ENCODE results near the gene KCNV2. TPM values are rescaled to one million over a fixed set of nuclear protein-coding genes. Genes with fewer than 3 reads are reported as not detected.
"Not testable (repeated sequence)": the region's sequence is repeated elsewhere in the genome, so short reads cannot be mapped to it uniquely, and the experiment has no call there.

Gene KCNV2
- not detected in 2 replicates for total RNA-seq

DNA sequence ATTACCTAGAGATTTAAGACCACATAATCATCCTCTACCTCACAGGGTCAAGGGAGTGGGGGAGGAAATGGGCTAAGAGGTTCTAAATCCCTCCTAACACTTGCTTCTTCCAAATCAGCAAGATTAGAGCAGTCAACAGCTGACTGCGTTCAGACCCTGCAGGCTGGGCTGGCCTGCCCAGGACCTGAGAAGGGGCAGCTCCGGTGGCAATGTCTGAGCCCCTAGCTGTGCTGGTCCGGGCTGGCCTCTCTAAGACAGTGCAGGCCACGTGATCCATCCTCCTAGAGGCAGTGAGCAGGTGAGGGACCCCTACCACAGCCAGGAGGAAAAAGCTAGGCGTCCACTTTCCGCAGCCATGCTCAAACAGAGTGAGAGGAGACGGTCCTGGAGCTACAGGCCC lies at the start of gene KCNV2:
TSS of gene KCNV2 (plus strand) at position 126 of the 400 bp plus-strand sequence. CDS start at position 356, 230 bp downstream.
- no peak for DNase-seq (ENCODE audit: low read depth in 2 of 2)

- no peak for DNase-seq (ENCODE audit: low read depth in 2 of 2)
These were observed 44.1 kb upstream of the KCNV2 start for GRCh38 chr9:2673161-2673560.

- DNase-seq (ENCODE audit: low read depth in 2 of 2): no peak
These were observed 43.0 kb upstream of the KCNV2 start for GRCh38 chr9:2674141-2674824.

DNA sequence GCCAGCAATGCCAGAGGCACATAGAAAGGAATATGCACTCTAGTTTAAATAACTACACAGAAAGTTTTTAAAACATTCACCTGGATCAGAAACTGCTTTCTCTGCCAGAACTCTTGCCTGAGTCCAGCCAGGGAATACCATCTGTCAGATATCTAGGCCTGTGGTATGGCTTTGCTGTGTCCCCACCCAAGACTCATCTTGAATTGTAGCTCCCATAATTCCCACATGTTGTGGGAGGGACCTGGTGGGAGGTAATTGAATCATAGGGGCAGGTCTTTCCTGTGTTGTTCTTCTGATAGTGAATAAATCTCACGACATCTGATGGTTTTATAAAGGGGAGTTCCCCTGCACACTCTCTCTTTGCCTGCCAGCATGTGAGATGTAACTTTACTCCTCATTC lies 41.5 kb upstream of the KCNV2 start:
- peak in 1 of 2 donors; percentile 5 for DNase-seq (ENCODE audit: low read depth in 2 of 2)

DNA sequence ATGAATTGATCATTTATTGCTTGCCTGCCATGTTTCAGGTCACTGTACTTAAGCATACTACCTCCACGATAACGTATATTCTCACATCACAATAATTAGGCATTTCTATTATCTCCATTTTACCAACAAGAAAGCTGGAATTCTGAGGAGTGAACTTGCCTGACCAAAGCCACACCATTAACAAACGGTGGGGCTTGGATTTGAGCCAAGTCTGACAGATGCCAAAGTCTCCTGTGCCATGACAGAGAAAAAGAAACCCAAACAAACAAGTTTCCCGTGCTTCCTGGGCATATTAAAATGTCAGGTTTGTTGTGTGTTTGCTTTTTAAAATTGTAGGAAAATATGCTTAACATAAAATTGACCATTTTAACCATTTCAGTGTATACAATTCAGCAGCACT lies 40.8 kb upstream of the KCNV2 start:
- peak in 1 of 2 donors; percentile 63 for DNase-seq (ENCODE audit: low read depth in 2 of 2)

DNA sequence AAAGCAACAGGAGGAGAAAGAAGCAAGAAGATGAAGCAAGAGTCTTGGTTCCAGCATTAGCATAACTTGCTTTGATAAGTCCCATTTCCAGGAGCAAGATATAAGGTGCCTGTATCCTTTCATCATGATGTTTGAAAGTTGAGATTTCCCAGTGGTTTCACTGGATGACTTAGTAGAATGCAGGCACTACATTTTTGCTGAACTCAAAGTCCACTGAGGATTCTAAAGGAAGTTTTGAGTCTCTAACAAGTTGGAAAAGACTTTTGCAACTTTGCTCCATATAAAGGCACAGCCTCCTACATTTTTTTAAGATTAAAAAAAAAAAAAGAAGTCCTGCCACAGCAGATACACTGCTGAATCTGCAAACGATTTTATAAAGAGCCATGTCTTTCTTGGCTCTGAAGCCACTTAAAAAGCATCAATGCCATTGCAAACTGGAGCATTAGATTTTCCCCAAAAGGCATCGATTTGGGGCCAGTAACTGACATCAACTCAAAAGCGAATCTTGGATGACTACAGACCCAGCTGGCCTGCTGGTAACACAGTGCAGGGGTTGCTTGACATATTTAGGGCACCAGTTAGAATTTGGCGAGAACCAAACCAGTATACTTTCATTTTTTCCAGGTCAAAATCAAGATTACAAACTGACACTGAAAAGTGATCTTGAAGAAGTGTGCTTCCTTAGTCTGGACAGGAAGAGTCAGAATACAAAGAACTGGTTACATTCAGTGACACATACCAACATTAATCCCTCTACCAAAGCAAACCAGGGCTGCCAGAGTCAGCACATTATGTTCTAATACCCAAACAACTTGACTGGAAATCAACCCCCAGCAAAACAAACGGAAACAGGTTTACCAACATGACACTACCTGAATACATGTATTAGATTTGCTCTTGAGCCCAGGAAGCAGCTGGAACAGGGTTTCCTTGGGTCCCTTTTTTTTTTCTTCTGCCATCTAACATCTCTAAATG lies 39.1 kb upstream of the KCNV2 start:
- DNase-seq (ENCODE audit: low read depth in 2 of 2): peak in 1 of 2 donors; percentile 9

DNA sequence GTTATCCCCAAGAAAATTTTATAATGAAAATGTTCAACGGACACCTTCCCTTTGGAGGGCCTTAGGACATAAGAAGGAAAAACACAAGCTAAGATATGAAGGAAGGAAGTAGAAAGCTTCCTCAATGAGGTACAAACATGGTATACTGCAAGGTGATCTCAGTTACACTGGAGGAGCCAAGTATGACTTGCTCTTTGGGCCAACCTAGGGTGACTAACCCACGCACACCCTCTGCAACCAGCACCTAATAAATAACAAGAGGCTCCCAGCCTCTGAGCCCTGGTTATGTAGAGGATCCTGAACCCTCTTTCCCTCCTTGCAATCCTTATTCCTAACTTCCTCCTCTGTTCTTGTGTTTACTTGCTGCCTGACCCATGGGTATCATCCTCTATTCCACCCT lies 38.3 kb upstream of the KCNV2 start:
- DNase-seq (ENCODE audit: low read depth in 2 of 2): no peak

- no peak for DNase-seq (ENCODE audit: low read depth in 2 of 2)
These were observed 35.3 kb upstream of the KCNV2 start for GRCh38 chr9:2681981-2682380.

- DNase-seq (ENCODE audit: low read depth in 2 of 2): no peak
These were observed 30.4 kb upstream of the KCNV2 start for GRCh38 chr9:2686911-2687310.

DNA sequence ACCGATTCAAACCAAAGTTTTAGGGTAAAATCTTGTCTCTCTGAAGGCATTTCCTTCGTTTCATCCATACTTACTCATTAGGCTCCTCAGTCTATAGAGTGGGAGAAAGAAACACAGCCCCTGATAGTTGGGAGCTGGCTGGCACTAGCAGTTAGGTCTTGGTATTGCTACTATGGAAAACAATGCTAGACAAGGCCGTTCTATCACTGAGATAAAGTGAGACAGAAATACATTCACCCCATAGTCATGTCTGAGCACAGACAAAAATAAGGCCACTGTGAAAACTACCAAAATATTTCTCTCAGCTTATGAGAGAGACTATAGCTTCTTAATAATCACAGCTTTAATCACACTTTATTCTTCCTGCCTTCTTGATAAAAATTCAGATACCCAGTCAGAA lies 28.7 kb upstream of the KCNV2 start:
- DNase-seq (ENCODE audit: low read depth in 2 of 2): no peak

DNA sequence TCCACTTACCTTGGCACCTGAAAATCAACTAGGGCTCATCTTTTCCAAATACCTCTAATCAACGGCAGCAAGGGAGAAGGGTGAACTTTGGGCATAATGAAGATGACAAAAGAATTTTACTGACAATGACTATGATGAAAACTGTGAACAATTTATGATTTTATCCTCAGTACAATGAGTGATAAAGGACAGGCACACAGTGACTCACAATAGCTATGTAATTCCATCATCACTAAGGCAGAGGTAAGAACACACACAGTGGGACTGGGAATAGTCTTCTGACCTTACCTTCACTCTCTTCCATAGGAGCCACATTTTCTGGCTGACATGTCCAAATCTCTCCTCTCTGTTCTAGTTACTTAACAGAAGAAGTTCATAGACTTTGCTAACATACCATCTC lies 26.1 kb upstream of the KCNV2 start:
- DNase-seq (ENCODE audit: low read depth in 2 of 2): peak; percentile 48 to 65

GRCh38 chr9:2691626-2692025 lies 25.7 kb upstream of the KCNV2 start:
- DNase-seq (ENCODE audit: low read depth in 2 of 2): peak; percentile 85 to 91

DNA sequence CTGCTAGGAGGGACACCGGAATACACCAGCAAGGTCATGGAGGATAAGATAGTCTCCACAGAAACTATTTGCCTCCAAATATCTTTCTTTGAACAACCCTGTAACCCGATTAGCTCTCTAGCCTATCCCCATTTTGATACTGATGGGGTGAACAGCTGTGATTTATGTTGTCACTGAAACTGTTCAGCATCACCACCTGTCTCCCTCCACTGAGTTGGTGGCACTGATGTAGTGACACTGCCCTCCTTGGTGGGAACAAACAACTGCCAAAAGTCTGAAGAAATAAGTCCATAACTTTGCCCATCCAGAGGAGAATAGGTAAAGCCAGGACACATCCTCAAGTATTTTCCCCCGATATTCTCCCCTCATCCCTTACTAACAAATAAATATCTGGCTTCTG lies 24.3 kb upstream of the KCNV2 start:
- DNase-seq (ENCODE audit: low read depth in 2 of 2): no peak

DNA sequence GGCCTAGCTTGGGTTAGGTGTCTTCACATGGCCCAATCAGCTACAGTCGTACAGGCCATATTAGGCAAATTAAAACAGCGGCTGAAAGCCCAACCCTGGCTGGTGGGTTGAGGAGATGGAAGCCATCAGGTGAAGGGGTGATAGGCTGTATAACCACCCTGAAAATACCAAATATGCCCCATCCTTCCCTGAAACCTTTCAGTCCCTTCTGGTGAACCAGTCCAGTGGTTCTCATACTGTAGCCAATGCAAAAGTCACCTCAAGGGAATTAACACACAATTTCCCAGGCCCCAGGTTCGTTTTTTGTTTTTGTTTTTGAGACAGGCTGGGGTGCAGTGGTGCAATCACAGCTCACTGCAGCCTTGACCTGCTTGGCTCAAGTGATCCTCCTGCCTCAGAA lies 19.8 kb upstream of the KCNV2 start:
- no peak for DNase-seq (ENCODE audit: low read depth in 2 of 2)

DNA sequence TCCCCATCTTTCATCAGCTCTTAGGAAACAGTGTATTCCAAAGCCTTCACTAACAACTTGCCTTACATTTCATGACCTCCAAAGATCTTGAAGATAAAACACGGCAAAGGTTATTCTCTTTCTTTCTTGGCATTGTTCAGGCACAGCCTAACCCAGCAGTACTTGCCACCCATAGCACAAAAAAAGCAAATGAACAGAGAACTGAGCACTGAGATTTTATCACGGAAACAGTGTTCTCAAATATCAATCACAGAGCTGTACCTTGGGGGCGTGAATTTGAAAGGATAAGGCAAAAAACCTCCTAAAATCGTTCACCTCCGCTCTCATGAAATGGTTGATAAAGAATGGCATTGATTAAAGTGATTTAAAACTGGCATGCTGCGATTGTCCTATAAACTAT lies 16.9 kb upstream of the KCNV2 start:
- DNase-seq (ENCODE audit: low read depth in 2 of 2): no peak

GRCh38 chr9:2700909-2701550 lies 16.3 kb upstream of the KCNV2 start:
- no peak for DNase-seq (ENCODE audit: low read depth in 2 of 2)

GRCh38 chr9:2704504-2704903 lies 12.8 kb upstream of the KCNV2 start:
- no peak for DNase-seq (ENCODE audit: low read depth in 2 of 2)

DNA sequence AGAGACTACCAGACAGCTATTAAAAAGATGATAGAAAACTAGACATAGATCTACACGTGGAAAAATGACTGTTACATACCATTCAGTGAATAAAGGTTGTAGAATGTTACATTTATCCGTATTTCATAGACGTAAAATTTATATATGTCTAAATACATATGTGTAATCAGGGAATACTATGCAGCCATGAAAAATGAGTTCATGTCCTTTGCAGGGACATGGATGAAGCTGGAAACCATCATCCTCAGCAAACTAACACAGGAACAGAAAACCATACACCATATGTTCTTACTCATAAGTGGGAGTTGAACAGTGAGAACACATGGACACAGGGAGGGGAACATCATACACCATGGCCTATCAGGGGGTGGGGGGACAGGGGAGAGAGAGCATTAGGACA lies 10.1 kb upstream of the KCNV2 start:
- DNase-seq (ENCODE audit: low read depth in 2 of 2): not testable (repeated sequence)

- DNase-seq (ENCODE audit: low read depth in 2 of 2): no peak
These were observed 7.6 kb upstream of the KCNV2 start for GRCh38 chr9:2709645-2710101.

GRCh38 chr9:2711716-2712115 lies 5.6 kb upstream of the KCNV2 start:
- no peak for DNase-seq (ENCODE audit: low read depth in 2 of 2)

- no peak for DNase-seq (ENCODE audit: low read depth in 2 of 2)
These were observed 839 bp downstream of the KCNV2 start for GRCh38 chr9:2718001-2718697.

GRCh38 chr9:2718698-2719033 lies 1.4 kb downstream of the KCNV2 start:
- no peak for DNase-seq (ENCODE audit: low read depth in 2 of 2)
